Measurements from ENCODE around the gene EPS15. TPM values are rescaled to one million over a fixed set of nuclear protein-coding genes. Genes with fewer than 3 reads are reported as not detected.

EPS15 gene
- polyA plus RNA-seq, 1 of the 3 experiments (the other 2 are of a cell fraction): 17.0 TPM

GRCh38 chr1:51378871-51379270, 140.2 kb downstream of the EPS15 start:
- Histone ChIP-seq H2AFZ (ENCODE audit: low read depth) (no peak overlapping the region), H3K79me2 (ENCODE audit: insufficient read depth) (peaks cover 3% of the 10 kb centered on the region; the same call in 1 of the 2 replicates), H3K4me3 (ENCODE audit: low read depth in 2 of 2, low read length in 1 of 2) (no peak overlapping the region), H4K20me1 (ENCODE audit: insufficient read depth) (no peaks in the 10 kb centered on the region), H3K27me3 (ENCODE audit: insufficient read depth) (no peaks in the 10 kb centered on the region), H3K27ac (ENCODE audit: low read depth in 2 of 2, low read length in 1 of 2) (no peak overlapping the region), H3K9me3 (no peaks in the 10 kb centered on the region), H3K36me3 (replicated peaks in 1 of 2; ENCODE audit: control insufficient read depth in 1 of 2, insufficient read depth in 2 of 2, low read length in 1 of 2) (peaks cover 9 to 65% of the 10 kb centered on the region in 2 experiments), H3K4me2 (no peak overlapping the region), H3F3A (replicated peaks; ENCODE audit: insufficient read depth) (no peaks in the 10 kb centered on the region), H3K4me1 (ENCODE audit: control insufficient read depth in 1 of 2, insufficient read depth in 2 of 2, low read depth in 1 of 2, low read length in 1 of 2) (no peaks in the 10 kb centered on the region), H3K9me2 (no peaks in the 10 kb centered on the region), H3K9ac (no peak overlapping the region)
- DNase-seq: no peak
- TF ChIP-seq CHD2 (IDR thresholded peaks at IDR 0.05; ENCODE audit: low read length, partially characterized antibody): no peak
- TF ChIP-seq RCOR1 (IDR thresholded peaks at IDR 0.05; ENCODE audit: low read length): no peak
- TF ChIP-seq, protein P1, sequence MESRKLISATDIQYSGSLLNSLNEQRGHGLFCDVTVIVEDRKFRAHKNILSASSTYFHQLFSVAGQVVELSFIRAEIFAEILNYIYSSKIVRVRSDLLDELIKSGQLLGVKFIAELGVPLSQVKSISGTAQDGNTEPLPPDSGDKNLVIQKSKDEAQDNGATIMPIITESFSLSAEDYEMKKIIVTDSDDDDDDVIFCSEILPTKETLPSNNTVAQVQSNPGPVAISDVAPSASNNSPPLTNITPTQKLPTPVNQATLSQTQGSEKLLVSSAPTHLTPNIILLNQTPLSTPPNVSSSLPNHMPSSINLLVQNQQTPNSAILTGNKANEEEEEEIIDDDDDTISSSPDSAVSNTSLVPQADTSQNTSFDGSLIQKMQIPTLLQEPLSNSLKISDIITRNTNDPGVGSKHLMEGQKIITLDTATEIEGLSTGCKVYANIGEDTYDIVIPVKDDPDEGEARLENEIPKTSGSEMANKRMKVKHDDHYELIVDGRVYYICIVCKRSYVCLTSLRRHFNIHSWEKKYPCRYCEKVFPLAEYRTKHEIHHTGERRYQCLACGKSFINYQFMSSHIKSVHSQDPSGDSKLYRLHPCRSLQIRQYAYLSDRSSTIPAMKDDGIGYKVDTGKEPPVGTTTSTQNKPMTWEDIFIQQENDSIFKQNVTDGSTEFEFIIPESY (IDR thresholded peaks at IDR 0.05; ENCODE audit: borderline replicate concordance, low read depth): no peak
- TF ChIP-seq, protein P2, sequence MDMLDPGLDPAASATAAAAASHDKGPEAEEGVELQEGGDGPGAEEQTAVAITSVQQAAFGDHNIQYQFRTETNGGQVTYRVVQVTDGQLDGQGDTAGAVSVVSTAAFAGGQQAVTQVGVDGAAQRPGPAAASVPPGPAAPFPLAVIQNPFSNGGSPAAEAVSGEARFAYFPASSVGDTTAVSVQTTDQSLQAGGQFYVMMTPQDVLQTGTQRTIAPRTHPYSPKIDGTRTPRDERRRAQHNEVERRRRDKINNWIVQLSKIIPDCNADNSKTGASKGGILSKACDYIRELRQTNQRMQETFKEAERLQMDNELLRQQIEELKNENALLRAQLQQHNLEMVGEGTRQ (IDR thresholded peaks at IDR 0.05; ENCODE audit: borderline replicate concordance, low read depth, low read length): no peak
- no peak for TF ChIP-seq JUND (IDR thresholded peaks at IDR 0.05)
- TF ChIP-seq FOXM1 (IDR thresholded peaks at IDR 0.05; ENCODE audit: low read depth): no peak
- WGBS (ENCODE audit: low lambda C conversion rate): 94% methylated on average over 6 of the region's 6 CpGs
- CTCF ChIA-PET: no interaction called here
- POLR2A ChIA-PET: no interaction called here

GRCh38 chr1:51373898-51374297, 145.2 kb downstream of the EPS15 start:
- Histone ChIP-seq H3K36me3 (replicated peaks in 1 of 2; ENCODE audit: control insufficient read depth in 1 of 2, insufficient read depth in 2 of 2, low read length in 1 of 2) (peaks cover 7 to 55% of the 10 kb centered on the region in 2 experiments), H3K27me3 (ENCODE audit: insufficient read depth) (no peaks in the 10 kb centered on the region), H3K4me2 (no peak overlapping the region), H4K20me1 (ENCODE audit: insufficient read depth) (no peaks in the 10 kb centered on the region), H3K4me1 (ENCODE audit: control insufficient read depth in 1 of 2, insufficient read depth in 2 of 2, low read depth in 1 of 2, low read length in 1 of 2) (no peaks in the 10 kb centered on the region; a peak in 1 of 4 replicates), H3K79me2 (ENCODE audit: insufficient read depth) (no peaks in the 10 kb centered on the region), H2AFZ (ENCODE audit: low read depth) (no peak overlapping the region), H3K9me3 (no peaks in the 10 kb centered on the region), H3K4me3 (ENCODE audit: low read depth in 2 of 2, low read length in 1 of 2) (no peak overlapping the region), H3K9ac (no peak overlapping the region), H3F3A (replicated peaks; ENCODE audit: insufficient read depth) (no peaks in the 10 kb centered on the region), H3K27ac (ENCODE audit: low read depth in 2 of 2, low read length in 1 of 2) (no peak overlapping the region), H3K9me2 (no peaks in the 10 kb centered on the region)
- TF ChIP-seq SMC3 (IDR thresholded peaks at IDR 0.05; ENCODE audit: low read depth, low read length) (no peak), GABPA (IDR thresholded peaks at IDR 0.05; ENCODE audit: low read depth) (no peak), FOSL2 (IDR thresholded peaks at IDR 0.05; ENCODE audit: borderline replicate concordance, low read depth) (no peak), TEAD4 (IDR thresholded peaks at IDR 0.05; ENCODE audit: borderline replicate concordance, insufficient read depth) (no peak), NRF1 (IDR thresholded peaks at IDR 0.05; ENCODE audit: low read depth, low read length) (no peak), MAX (IDR thresholded peaks at IDR 0.05; ENCODE audit: low read depth) (no peak), ELF1 (IDR thresholded peaks at IDR 0.05) (no peak), TCF12 (IDR thresholded peaks at IDR 0.05) (no peak), POLR2AphosphoS5 (IDR thresholded peaks at IDR 0.05; ENCODE audit: low read depth, low read length) (no peak), JUND (IDR thresholded peaks at IDR 0.05) (no peak), FOXJ3 (CRISPR knock-in tag; IDR thresholded peaks at IDR 0.05) (no peak), NFIC (IDR thresholded peaks at IDR 0.05; ENCODE audit: borderline replicate concordance) (no peak), PBX3 (IDR thresholded peaks at IDR 0.05) (no peak), RCOR1 (IDR thresholded peaks at IDR 0.05; ENCODE audit: low read length) (no peak), RFX5 (IDR thresholded peaks at IDR 0.05; ENCODE audit: low read length) (no peak), CTCF (IDR thresholded peaks at IDR 0.05) (no peak), EP300 (IDR thresholded peaks at IDR 0.05; ENCODE audit: borderline replicate concordance in 1 of 2, low read depth in 1 of 2, low read length in 1 of 2) (no peak)
- TF ChIP-seq, protein P2 (IDR thresholded peaks at IDR 0.05; ENCODE audit: borderline replicate concordance, low read depth, low read length): no peak
- ChIA-PET CTCF (no interaction called here), POLR2A (no interaction called here)
- DNase-seq: no peak
- 93% methylated on average over 3 of the region's 3 CpGs for WGBS (ENCODE audit: low lambda C conversion rate)

Measured in SK-N-SH (cell line).